ENCODE measurements around the gene YIF1A.
"Not testable (repeated sequence)": the region's sequence is repeated elsewhere in the genome, so short reads cannot be mapped to it uniquely, and the experiment has no call there.

The YIF1A gene

GRCh38 chr11:66327171-66328030 lies 38.5 kb upstream of the YIF1A start:
- no peak overlapping the region for H3K4me3 ChIP-seq (ENCODE audit: low read length)
- no peak for DNase-seq (ENCODE audit: low read depth, low spot score)

DNA sequence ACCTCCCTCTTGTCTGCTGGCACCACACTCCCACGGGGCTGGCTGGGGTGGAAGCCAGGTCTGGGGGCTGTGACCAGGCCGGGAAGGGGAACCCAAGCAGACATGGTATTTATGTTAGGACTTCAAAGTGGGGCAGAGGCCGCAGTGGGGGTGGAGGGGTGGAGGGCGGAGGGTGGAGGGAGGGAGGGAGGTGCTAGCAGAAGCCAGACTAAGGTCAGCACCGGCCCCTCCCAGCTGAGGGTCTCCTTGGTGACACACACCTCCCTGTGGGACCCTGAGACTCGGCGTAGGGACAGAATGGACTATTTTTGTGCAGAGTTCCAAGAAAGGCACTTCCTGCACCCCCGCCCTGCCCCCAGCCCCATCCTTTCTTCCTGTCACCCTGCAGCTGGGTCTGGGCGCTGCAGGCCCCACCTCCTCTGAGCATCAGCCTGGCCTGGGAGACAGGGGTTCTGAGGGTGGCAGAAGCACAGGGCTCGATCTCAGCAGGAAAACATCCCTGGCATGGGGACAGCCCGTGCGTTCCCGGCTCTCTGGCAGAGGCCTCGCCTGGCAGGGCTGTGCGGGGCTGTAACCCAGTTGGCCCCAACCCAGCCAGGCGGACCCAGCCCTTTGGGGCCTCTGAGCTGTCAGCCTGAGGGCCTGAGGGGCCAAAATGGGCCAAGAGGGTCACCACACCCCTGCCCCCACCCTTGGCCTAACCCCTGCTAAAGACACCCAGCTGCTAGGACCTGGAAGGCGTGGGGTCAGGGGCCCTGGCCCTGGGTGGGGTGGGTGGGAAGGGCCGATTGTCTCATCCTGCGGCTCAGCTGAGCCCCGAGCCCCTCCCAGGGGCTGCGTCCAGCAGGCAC lies 37.5 kb upstream of the YIF1A start:
- no peak overlapping the region for H3K4me3 ChIP-seq (ENCODE audit: low read length)
- peak; percentile 60 for DNase-seq (ENCODE audit: low read depth, low spot score)

DNA sequence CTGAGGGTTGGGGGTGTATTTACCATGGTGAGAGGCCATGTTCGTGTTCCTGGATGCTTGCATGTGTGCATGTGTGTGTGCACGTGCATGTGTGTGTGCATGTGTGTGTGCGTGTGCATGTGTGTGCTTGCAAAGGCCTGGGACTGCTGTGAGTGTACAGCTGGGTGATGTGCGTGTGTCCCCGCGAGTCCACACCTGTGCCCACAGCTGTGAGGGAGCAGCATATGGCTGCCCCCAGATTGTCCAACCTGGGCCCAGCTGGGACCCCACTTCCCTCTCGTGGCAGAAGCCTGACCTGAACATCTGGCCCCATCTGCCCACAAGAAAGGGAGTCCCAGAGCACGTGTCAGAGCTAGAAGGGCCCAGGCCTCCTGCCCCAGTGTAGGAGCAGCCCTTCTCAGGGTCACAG lies 36.3 kb upstream of the YIF1A start:
- H3K4me3 ChIP-seq (ENCODE audit: low read length): no peak overlapping the region
- DNase-seq (ENCODE audit: low read depth, low spot score): peak; percentile 75

DNA sequence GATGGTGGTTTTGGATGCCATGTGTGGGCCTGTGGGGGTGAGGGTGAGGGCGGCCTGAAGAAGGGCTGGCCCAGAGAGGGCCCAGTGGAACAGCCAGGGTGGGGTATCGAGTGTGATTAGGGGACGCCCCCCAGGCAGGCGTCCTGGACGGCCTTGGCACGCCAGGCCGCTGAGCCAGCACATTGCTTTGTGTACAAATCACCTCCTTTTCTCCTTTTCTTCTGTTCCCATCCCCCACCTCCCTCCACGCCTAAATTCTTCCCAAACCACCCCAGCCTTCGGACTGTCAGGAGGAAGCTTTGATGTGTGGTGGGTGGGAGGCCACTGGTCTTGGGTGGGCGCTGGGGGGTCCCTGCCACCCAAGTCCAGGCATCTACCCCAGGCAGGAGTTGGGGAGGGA lies 35.7 kb upstream of the YIF1A start:
- DNase-seq (ENCODE audit: low read depth, low spot score): no peak
- no peak overlapping the region for H3K4me3 ChIP-seq (ENCODE audit: low read length)

DNA sequence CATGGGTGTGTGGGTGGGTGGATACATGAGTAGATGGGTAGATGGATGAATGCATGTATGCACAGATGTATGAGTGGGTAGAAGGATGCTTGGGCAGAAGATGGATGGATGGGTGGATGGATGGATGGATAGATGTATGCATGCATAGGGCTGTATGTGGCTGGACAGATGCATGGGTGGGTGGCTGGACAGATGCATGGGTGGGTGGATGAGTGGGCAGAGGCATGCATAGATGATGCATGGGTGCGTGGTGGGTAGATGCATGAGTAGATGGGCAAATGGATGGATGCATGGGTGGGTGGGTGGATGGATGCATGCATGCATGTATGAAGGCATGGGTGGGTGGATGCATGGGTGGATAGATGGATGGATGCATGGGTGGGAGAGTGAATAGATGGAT lies 34.7 kb upstream of the YIF1A start:
- DNase-seq (ENCODE audit: low read depth, low spot score): no peak
- no peak overlapping the region for H3K4me3 ChIP-seq (ENCODE audit: low read length)

GRCh38 chr11:66322732-66323427 lies 33.9 kb upstream of the YIF1A start:
- DNase-seq (ENCODE audit: low read depth, low spot score): no peak
- H3K4me3 ChIP-seq (ENCODE audit: low read length): no peak overlapping the region

GRCh38 chr11:66321606-66322005 lies 32.7 kb upstream of the YIF1A start:
- H3K4me3 ChIP-seq (ENCODE audit: low read length): no peak overlapping the region
- no peak for DNase-seq (ENCODE audit: low read depth, low spot score)

GRCh38 chr11:66320748-66321147 lies 31.8 kb upstream of the YIF1A start:
- not testable (repeated sequence) for DNase-seq (ENCODE audit: low read depth, low spot score); H3K4me3 ChIP-seq (ENCODE audit: low read length)

DNA sequence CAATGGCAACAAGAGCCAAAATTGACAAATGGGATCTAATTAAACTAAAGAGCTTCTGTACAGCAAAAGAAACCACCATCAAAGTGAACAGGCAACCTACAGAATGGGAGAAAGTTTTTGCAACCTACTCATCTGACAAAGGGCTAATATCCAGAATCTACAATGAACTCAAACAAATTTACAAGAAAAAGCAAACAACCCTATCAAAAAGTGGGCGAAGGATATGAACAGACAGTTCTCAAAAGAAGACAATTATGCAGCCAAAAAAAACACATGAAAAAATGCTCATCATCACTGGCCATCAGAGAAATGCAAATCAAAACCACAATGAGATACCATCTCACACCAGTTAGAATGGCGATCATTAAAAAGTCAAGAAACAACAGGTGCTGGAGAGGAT lies 31.3 kb upstream of the YIF1A start:
- not testable (repeated sequence) for DNase-seq (ENCODE audit: low read depth, low spot score); H3K4me3 ChIP-seq (ENCODE audit: low read length)

GRCh38 chr11:66318600-66318970 lies 29.6 kb upstream of the YIF1A start:
- peak overlapping the region; percentile 41; the same call in 1 of the 2 replicates for H3K4me3 ChIP-seq (ENCODE audit: low read length)
- DNase-seq (ENCODE audit: low read depth, low spot score): no peak

GRCh38 chr11:66317723-66318599 lies 29.0 kb upstream of the YIF1A start:
- H3K4me3 ChIP-seq (ENCODE audit: low read length): peak overlapping the region; percentile 41
- DNase-seq (ENCODE audit: low read depth, low spot score): peak; percentile 94

DNA sequence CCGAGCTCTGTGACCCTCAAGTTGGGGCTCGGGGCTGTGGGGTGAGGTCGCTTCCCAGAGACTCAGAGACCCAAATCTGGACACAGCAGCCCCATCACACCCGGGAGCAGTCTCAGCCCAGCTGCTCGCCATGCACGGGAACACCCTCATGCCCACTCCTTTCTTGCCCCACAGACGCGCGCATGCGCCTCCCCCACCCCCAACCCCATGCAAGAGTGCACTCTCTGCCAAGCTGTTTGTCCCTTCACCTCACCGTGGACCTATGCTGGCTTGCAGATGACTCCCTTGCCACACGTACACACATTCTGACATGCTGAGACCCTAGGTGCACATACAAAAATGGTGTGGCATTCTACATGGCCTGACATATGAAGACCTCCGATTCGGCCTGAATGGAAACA lies 28.4 kb upstream of the YIF1A start:
- peak; percentile 55 for DNase-seq (ENCODE audit: low read depth, low spot score)
- H3K4me3 ChIP-seq (ENCODE audit: low read length): peak overlapping the region; percentile 41

GRCh38 chr11:66316849-66317251 lies 27.9 kb upstream of the YIF1A start, which contains the start of gene CD248:
Gene CD248 (minus strand): TSS chr11:66317044. CDS start chr11:66317027, 17 bp downstream.
- H3K4me3 ChIP-seq (ENCODE audit: low read length): peak within 1 kb of the TSS; percentile 41
- no peak for DNase-seq (ENCODE audit: low read depth, low spot score)

- H3K4me3 ChIP-seq (ENCODE audit: low read length): no peak overlapping the region
- DNase-seq (ENCODE audit: low read depth, low spot score): no peak
Measured at GRCh38 chr11:66315921-66316811, 27.2 kb upstream of the YIF1A start.

GRCh38 chr11:66315498-66315885 lies 26.5 kb upstream of the YIF1A start:
- no peak for DNase-seq (ENCODE audit: low read depth, low spot score)
- H3K4me3 ChIP-seq (ENCODE audit: low read length): no peak overlapping the region

- DNase-seq (ENCODE audit: low read depth, low spot score): no peak
- H3K4me3 ChIP-seq (ENCODE audit: low read length): no peak overlapping the region
Measured at GRCh38 chr11:66314561-66315497, 25.9 kb upstream of the YIF1A start.

- H3K4me3 ChIP-seq (ENCODE audit: low read length): no peak overlapping the region
- no peak for DNase-seq (ENCODE audit: low read depth, low spot score)
Measured at GRCh38 chr11:66314186-66314501, 25.2 kb upstream of the YIF1A start.

All from Jurkat, Clone E6-1 (cell line).